Hepatocyte (in vitro differentiated cells): Measurements from ENCODE around the gene SV2C. TPM values are rescaled to one million over a fixed set of nuclear protein-coding genes. Genes with fewer than 3 reads are reported as not detected.
"Not testable (repeated sequence)": the region's sequence is repeated elsewhere in the genome, so short reads cannot be mapped to it uniquely, and the experiment has no call there.

ENCODE experiments used
- DNase-seq: peaks from one replicate; pipeline ENCODE4 v3.0.0-alpha.2; 2016; ENCODE audit warnings: low spot score
- H2AFZ ChIP-seq: fragments of 200-600 bp; sonication (generic); 2 replicates; pipeline ENCODE4 v1.6.0; 2016; ENCODE audit warnings: antibody characterized with exemption, mild to moderate bottlenecking
- H3K27ac ChIP-seq: fragments of 200-600 bp; sonication (generic); 2 replicates; pipeline ENCODE4 v1.5.1; 2016; ENCODE audit warnings: mild to moderate bottlenecking
- H3K27me3 ChIP-seq: fragments of 200-600 bp; sonication (generic); 2 replicates; pipeline ENCODE4 v1.6.1; 2016
- H3K36me3 ChIP-seq: fragments of 200-600 bp; sonication (generic); replicated peaks from 2 replicates; pipeline ENCODE4 v1.5.1; 2016; ENCODE audit warnings: low read depth; ENCODE audit not compliant: insufficient read depth
- H3K4me1 ChIP-seq: fragments of 200-600 bp; sonication (generic); 2 replicates; pipeline ENCODE4 v1.5.1; 2016; ENCODE audit warnings: mild to moderate bottlenecking, moderate library complexity; ENCODE audit not compliant: insufficient read depth
- H3K4me2 ChIP-seq: fragments of 200-600 bp; sonication (generic); 2 replicates; pipeline ENCODE4 v1.6.0; 2016
- H3K4me3 ChIP-seq: fragments of 200-600 bp; sonication (generic); 2 replicates; pipeline ENCODE4 v1.5.1; 2016; ENCODE audit warnings: mild to moderate bottlenecking
- H3K79me2 ChIP-seq: fragments of 200-600 bp; sonication (generic); 2 replicates; pipeline ENCODE4 v1.6.0; 2017; ENCODE audit warnings: mild to moderate bottlenecking
- H3K9me2 ChIP-seq: fragments of 200-600 bp; sonication (generic); replicated peaks from 2 replicates; pipeline ENCODE4 v1.6.0; 2017; ENCODE audit warnings: mild to moderate bottlenecking; ENCODE audit not compliant: insufficient read depth
- H3K9me3 ChIP-seq: fragments of 200-600 bp; sonication (generic); 2 replicates; pipeline ENCODE4 v1.5.1; 2016; ENCODE audit warnings: low read depth, mild to moderate bottlenecking
- H4K20me1 ChIP-seq: fragments of 200-600 bp; sonication (generic); 2 replicates; pipeline ENCODE4 v1.6.0; 2016; ENCODE audit warnings: mild to moderate bottlenecking; ENCODE audit not compliant: insufficient read depth, poor library complexity, severe bottlenecking
- CTCF ChIP-seq: fragments of 200-600 bp; sonication (generic); IDR thresholded peaks from 2 replicates; pipeline ENCODE4 v1.5.1; 2016; ENCODE audit warnings: antibody characterized with exemption, mild to moderate bottlenecking; ENCODE audit not compliant: poor library complexity
- EZH2 ChIP-seq: fragments of 200-600 bp; sonication (generic); IDR thresholded peaks from 2 replicates; pipeline ENCODE4 v1.6.1; 2016; ENCODE audit warnings: antibody characterized with exemption, mild to moderate bottlenecking, borderline replicate concordance
- EZH2phosphoT487 ChIP-seq: fragments of 200-600 bp; sonication (generic); IDR thresholded peaks from one replicate; pipeline ENCODE4 v1.6.1; 2018; ENCODE audit warnings: antibody characterized with exemption, mild to moderate bottlenecking, low read depth, moderate library complexity; ENCODE audit not compliant: unreplicated experiment, severe bottlenecking
- WGBS: methylation state at CpG from one replicate; pipeline ENCODE4 v1.1.6; 2016; ENCODE audit warnings: low lambda C conversion rate; ENCODE audit errors: missing lambda C conversion rate; 5-methylcytosine and 5-hydroxymethylcytosine counted together
- polyA plus RNA-seq: library from polyadenylated mRNA; unstranded; fragments of >200 nt; fragmentation: Nextera tagmentation; extraction: Ambion mirVana; gene quantifications from 2 replicates; pipeline ENCODE4 v1.2.1, GENCODE V29; 2016
- total RNA-seq: library from RNA; depleted of rRNA; stranded (reverse); fragments of >200 nt; gene quantifications from 2 replicates; pipeline ENCODE4 v1.2.3, GENCODE V29; 2014

Gene SV2C
- total and polyA plus RNA-seq, 2 experiments from 2014 or later, result under 0.01 to 0.05 TPM

GRCh38 chr5:76298852-76299251 is 215.7 kb downstream of the SV2C start:
- Histone ChIP-seq H3K4me3 (no peak overlapping the region), H3K27ac (no peak overlapping the region), H4K20me1 (no peaks in the 10 kb centered on the region), H3K9me3 (no peaks in the 10 kb centered on the region), H3K36me3 (no peaks in the 10 kb centered on the region), H3K79me2 (no peaks in the 10 kb centered on the region), H3K4me2 (no peak overlapping the region), H3K9me2 (no peaks in the 10 kb centered on the region), H3K4me1 (no peaks in the 10 kb centered on the region), H2AFZ (no peak overlapping the region), H3K27me3 (no peaks in the 10 kb centered on the region)
- WGBS, result 85% methylated on average over 1 of the region's 1 CpG
- no peak for TF ChIP-seq CTCF
- no peak for DNase-seq

- H3K36me3 ChIP-seq, result no peaks in the 10 kb centered on the region
- no peaks in the 10 kb centered on the region for H4K20me1 ChIP-seq
- DNase-seq, result no peak
These were observed 216.4 kb downstream of the SV2C start for GRCh38 chr5:76299592-76299991.

GRCh38 chr5:76301932-76302331 is 218.7 kb downstream of the SV2C start:
- not testable (repeated sequence) for H3K4me3 ChIP-seq, H3K9me2 ChIP-seq, H3K9me3 ChIP-seq, H4K20me1 ChIP-seq, H3K4me1 ChIP-seq, H3K36me3 ChIP-seq, H2AFZ ChIP-seq, H3K27me3 ChIP-seq, DNase-seq, H3K79me2 ChIP-seq, H3K27ac ChIP-seq, H3K4me2 ChIP-seq
- WGBS, result 38% methylated on average over 1 of the region's 1 CpG

More at GRCh38 chr5:76299592-76299991, 216.4 kb downstream of the SV2C start:
- Histone ChIP-seq H3K9me2 (no peaks in the 10 kb centered on the region), H3K27ac (no peak overlapping the region), H2AFZ (no peak overlapping the region), H3K4me1 (no peaks in the 10 kb centered on the region), H3K4me3 (no peak overlapping the region), H3K4me2 (no peak overlapping the region), H3K27me3 (no peaks in the 10 kb centered on the region), H3K79me2 (no peaks in the 10 kb centered on the region), H3K9me3 (no peaks in the 10 kb centered on the region)
- 85% methylated on average over 2 of the region's 2 CpGs for WGBS
- no peak for TF ChIP-seq EZH2phosphoT487
- no peak for TF ChIP-seq EZH2
- no peak for TF ChIP-seq CTCF

- H3K27ac ChIP-seq, H3K4me1 ChIP-seq, H3K36me3 ChIP-seq, H2AFZ ChIP-seq, H3K79me2 ChIP-seq, H3K9me3 ChIP-seq, H3K4me3 ChIP-seq, H3K4me2 ChIP-seq, DNase-seq, H4K20me1 ChIP-seq, H3K27me3 ChIP-seq, H3K9me2 ChIP-seq: not testable (repeated sequence)
These were observed 219.5 kb downstream of the SV2C start for GRCh38 chr5:76302661-76303060.

- H3K4me2 ChIP-seq, result no peak overlapping the region
- H3K36me3 ChIP-seq, result no peaks in the 10 kb centered on the region
- H3K9me2 ChIP-seq, result no peaks in the 10 kb centered on the region
- no peak overlapping the region for H3K27ac ChIP-seq
- H3K9me3 ChIP-seq, result no peaks in the 10 kb centered on the region
- no peak overlapping the region for H3K4me3 ChIP-seq
- no peaks in the 10 kb centered on the region for H3K27me3 ChIP-seq
- WGBS, result 55% methylated on average over 7 of the region's 7 CpGs
- peak; percentile 48 for DNase-seq
- H4K20me1 ChIP-seq, result no peaks in the 10 kb centered on the region
- H3K79me2 ChIP-seq, result no peaks in the 10 kb centered on the region
- TF ChIP-seq EZH2phosphoT487 (no peak), CTCF (no peak)
- no peak overlapping the region for H2AFZ ChIP-seq
- H3K4me1 ChIP-seq, result no peaks in the 10 kb centered on the region
These were observed 220.7 kb downstream of the SV2C start for GRCh38 chr5:76303921-76304320.
